Neural cell (in vitro differentiated cells): ENCODE data around the gene IKZF2. TPM values are rescaled to one million over a fixed set of nuclear protein-coding genes. Genes with fewer than 3 reads are reported as not detected.

Experiments
- H2AFZ ChIP-seq: fragments of 200-600, 300-800 bp; sonication (generic), shearing (Covaris generic); 2 replicates; pipeline ENCODE4 v1.6.0; 2014; ENCODE audit warnings: low read depth, mild to moderate bottlenecking, antibody characterized with exemption, low read length, moderate library complexity
- H3F3A ChIP-seq: fragments of 200-600 bp; shearing (Covaris generic); 2 replicates; pipeline ENCODE4 v1.6.1; 2016; ENCODE audit warnings: mild to moderate bottlenecking, moderate library complexity, mixed read lengths, antibody characterized with exemption, low read length; ENCODE audit not compliant: insufficient read depth, poor library complexity, severe bottlenecking
- H3K27ac ChIP-seq: fragments of 200-600, 300-800 bp; sonication (generic), shearing (Covaris generic); 2 replicates; pipeline ENCODE4 v1.5.1; 2014; ENCODE audit warnings: mild to moderate bottlenecking, low read length, moderate library complexity
- H3K27me3 ChIP-seq: fragments of 300-800, 200-600 bp; sonication (generic), shearing (Covaris generic); 2 replicates; pipeline ENCODE4 v1.6.0; 2014; ENCODE audit warnings: mild to moderate bottlenecking, low read depth, low read length, moderate library complexity; ENCODE audit not compliant: insufficient read depth
- H3K36me3 ChIP-seq: fragments of 300-800, 200-600 bp; sonication (generic), shearing (Covaris generic); 2 replicates; pipeline ENCODE4 v1.5.1; 2014; ENCODE audit warnings: mild to moderate bottlenecking, antibody characterized with exemption, low read length, moderate library complexity; ENCODE audit not compliant: insufficient read depth
- H3K4me2 ChIP-seq: fragments of 300-800, 200-600 bp; sonication (generic), shearing (Covaris generic); 2 replicates; pipeline ENCODE4 v1.6.0; 2014; ENCODE audit warnings: mild to moderate bottlenecking, low read length
- H3K4me3 ChIP-seq: fragments of 300-800, 200-600 bp; sonication (generic), shearing (Covaris generic); 2 replicates; pipeline ENCODE4 v1.5.1; 2014; ENCODE audit warnings: mild to moderate bottlenecking, low read length, moderate library complexity
- H3K79me2 ChIP-seq: fragments of 200-600 bp; shearing (Covaris generic); replicated peaks from 2 replicates; pipeline ENCODE4 v1.6.0; 2014; ENCODE audit warnings: mild to moderate bottlenecking, low read length, moderate library complexity; ENCODE audit not compliant: insufficient read depth
- H3K9ac ChIP-seq: fragments of 300-800, 200-600 bp; sonication (generic), shearing (Covaris generic); 2 replicates; pipeline ENCODE4 v1.6.1; 2016; ENCODE audit warnings: mild to moderate bottlenecking, low read length, mixed read lengths
- H3K9me2 ChIP-seq: fragments of 200-600 bp; shearing (Covaris generic); 2 replicates; pipeline ENCODE4 v1.6.1; 2016; ENCODE audit warnings: mild to moderate bottlenecking, low read length, mixed read lengths; ENCODE audit not compliant: insufficient read depth
- H3K9me3 ChIP-seq: fragments of 200-600, 300-800 bp; sonication (generic), shearing (Covaris generic); 2 replicates; pipeline ENCODE4 v1.6.1; 2016; ENCODE audit warnings: mild to moderate bottlenecking, mixed run types, low read length, moderate library complexity, mixed read lengths
- H4K20me1 ChIP-seq: fragments of 200-600 bp; shearing (Covaris generic); 2 replicates; pipeline ENCODE4 v1.6.1; 2016; ENCODE audit warnings: mild to moderate bottlenecking, mixed run types; ENCODE audit not compliant: insufficient read depth
- EP300 ChIP-seq: fragments of 450-650 bp; conservative IDR thresholded peaks from 2 replicates; pipeline ENCODE4 v1.6.1; 2014; ENCODE audit warnings: antibody characterized with exemption, mild to moderate bottlenecking, moderate library complexity; ENCODE audit not compliant: poor library complexity, severe bottlenecking
- EZH2 ChIP-seq: fragments of 200-600, 300-800 bp; shearing (Covaris generic), sonication (generic); IDR thresholded peaks from 2 replicates; pipeline ENCODE4 v1.6.1; 2014; ENCODE audit warnings: antibody characterized with exemption, low read length, borderline replicate concordance, mild to moderate bottlenecking; ENCODE audit not compliant: insufficient read depth, poor library complexity, severe bottlenecking
- MXI1 ChIP-seq: fragments of 450-650 bp; conservative IDR thresholded peaks from 2 replicates; pipeline ENCODE4 v1.6.1; 2014; ENCODE audit warnings: antibody characterized with exemption, mild to moderate bottlenecking; ENCODE audit not compliant: poor library complexity, severe bottlenecking
- POLR2AphosphoS5 ChIP-seq: IDR thresholded peaks from 2 replicates; pipeline ENCODE4 v1.6.1; 2012
- RAD21 ChIP-seq: fragments of 450-650 bp; conservative IDR thresholded peaks from 2 replicates; pipeline ENCODE4 v1.6.1; 2014; ENCODE audit warnings: antibody characterized with exemption, mild to moderate bottlenecking, moderate library complexity
- SMC3 ChIP-seq: fragments of 450-650 bp; conservative IDR thresholded peaks from 2 replicates; pipeline ENCODE4 v1.6.1; 2014; ENCODE audit warnings: antibody characterized with exemption, mild to moderate bottlenecking, moderate library complexity; ENCODE audit not compliant: poor library complexity
- TAF1 ChIP-seq: IDR thresholded peaks from 2 replicates; pipeline ENCODE4 v1.6.1; 2012; ENCODE audit warnings: low read depth
- polyA plus RNA-seq: library from polyadenylated mRNA; depleted of rRNA; stranded (reverse); fragments of >200 nt; gene quantifications from 2 replicates; pipeline ENCODE4 v1.2.3, GENCODE V29; 2014
- TF ChIP-seq, protein P1 (sequence below): fragments of 450-650 bp; IDR thresholded peaks from 2 replicates; pipeline ENCODE4 v1.5.1; 2014; ENCODE audit warnings: antibody characterized with exemption, mild to moderate bottlenecking, moderate library complexity; ENCODE audit not compliant: poor library complexity, severe bottlenecking
- TF ChIP-seq, protein P2 (sequence below): IDR thresholded peaks from 2 replicates; pipeline ENCODE4 v1.6.1; 2012; ENCODE audit warnings: borderline replicate concordance

Gene IKZF2
- polyA plus RNA-seq, 1 donor from 2014 or later, result 5.6 TPM

DNA sequence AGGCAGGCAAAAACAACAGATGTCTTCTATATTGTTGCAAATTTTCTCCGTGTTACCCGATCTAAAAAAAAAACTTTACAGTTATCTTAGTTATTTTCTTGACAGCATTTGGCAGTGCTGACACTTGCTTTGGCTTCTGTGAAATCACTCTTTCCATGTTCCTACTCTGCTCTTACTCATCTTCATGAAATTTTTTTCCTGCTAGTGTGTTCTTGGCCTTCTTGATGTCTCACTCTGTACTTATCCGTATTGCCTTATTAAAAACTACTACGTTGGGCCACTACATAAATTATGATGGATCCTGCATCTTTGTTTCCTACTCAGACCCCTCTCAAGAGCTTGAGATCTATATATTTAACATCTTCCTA, 134.4 kb downstream of the IKZF2 start:
- no peak overlapping the region for H3K4me2 ChIP-seq
- H4K20me1 ChIP-seq, result no peaks in the 10 kb centered on the region
- H3K9ac ChIP-seq, result no peak overlapping the region
- TF ChIP-seq, protein P1, sequence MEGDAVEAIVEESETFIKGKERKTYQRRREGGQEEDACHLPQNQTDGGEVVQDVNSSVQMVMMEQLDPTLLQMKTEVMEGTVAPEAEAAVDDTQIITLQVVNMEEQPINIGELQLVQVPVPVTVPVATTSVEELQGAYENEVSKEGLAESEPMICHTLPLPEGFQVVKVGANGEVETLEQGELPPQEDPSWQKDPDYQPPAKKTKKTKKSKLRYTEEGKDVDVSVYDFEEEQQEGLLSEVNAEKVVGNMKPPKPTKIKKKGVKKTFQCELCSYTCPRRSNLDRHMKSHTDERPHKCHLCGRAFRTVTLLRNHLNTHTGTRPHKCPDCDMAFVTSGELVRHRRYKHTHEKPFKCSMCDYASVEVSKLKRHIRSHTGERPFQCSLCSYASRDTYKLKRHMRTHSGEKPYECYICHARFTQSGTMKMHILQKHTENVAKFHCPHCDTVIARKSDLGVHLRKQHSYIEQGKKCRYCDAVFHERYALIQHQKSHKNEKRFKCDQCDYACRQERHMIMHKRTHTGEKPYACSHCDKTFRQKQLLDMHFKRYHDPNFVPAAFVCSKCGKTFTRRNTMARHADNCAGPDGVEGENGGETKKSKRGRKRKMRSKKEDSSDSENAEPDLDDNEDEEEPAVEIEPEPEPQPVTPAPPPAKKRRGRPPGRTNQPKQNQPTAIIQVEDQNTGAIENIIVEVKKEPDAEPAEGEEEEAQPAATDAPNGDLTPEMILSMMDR, result no peak
- TF ChIP-seq, protein P2, sequence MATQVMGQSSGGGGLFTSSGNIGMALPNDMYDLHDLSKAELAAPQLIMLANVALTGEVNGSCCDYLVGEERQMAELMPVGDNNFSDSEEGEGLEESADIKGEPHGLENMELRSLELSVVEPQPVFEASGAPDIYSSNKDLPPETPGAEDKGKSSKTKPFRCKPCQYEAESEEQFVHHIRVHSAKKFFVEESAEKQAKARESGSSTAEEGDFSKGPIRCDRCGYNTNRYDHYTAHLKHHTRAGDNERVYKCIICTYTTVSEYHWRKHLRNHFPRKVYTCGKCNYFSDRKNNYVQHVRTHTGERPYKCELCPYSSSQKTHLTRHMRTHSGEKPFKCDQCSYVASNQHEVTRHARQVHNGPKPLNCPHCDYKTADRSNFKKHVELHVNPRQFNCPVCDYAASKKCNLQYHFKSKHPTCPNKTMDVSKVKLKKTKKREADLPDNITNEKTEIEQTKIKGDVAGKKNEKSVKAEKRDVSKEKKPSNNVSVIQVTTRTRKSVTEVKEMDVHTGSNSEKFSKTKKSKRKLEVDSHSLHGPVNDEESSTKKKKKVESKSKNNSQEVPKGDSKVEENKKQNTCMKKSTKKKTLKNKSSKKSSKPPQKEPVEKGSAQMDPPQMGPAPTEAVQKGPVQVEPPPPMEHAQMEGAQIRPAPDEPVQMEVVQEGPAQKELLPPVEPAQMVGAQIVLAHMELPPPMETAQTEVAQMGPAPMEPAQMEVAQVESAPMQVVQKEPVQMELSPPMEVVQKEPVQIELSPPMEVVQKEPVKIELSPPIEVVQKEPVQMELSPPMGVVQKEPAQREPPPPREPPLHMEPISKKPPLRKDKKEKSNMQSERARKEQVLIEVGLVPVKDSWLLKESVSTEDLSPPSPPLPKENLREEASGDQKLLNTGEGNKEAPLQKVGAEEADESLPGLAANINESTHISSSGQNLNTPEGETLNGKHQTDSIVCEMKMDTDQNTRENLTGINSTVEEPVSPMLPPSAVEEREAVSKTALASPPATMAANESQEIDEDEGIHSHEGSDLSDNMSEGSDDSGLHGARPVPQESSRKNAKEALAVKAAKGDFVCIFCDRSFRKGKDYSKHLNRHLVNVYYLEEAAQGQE, result no peak
- no peak for TF ChIP-seq EZH2
- no peak for TF ChIP-seq POLR2AphosphoS5
- H3K27me3 ChIP-seq, result no peaks in the 10 kb centered on the region
- H3F3A ChIP-seq, result no peaks in the 10 kb centered on the region
- no peak overlapping the region for H3K27ac ChIP-seq
- no peak overlapping the region for H3K4me3 ChIP-seq
- H3K36me3 ChIP-seq, result no peaks in the 10 kb centered on the region
- no peaks in the 10 kb centered on the region for H3K79me2 ChIP-seq
- no peaks in the 10 kb centered on the region for H3K9me2 ChIP-seq
- H3K9me3 ChIP-seq, result no peaks in the 10 kb centered on the region
- H2AFZ ChIP-seq, result no peak overlapping the region

DNA sequence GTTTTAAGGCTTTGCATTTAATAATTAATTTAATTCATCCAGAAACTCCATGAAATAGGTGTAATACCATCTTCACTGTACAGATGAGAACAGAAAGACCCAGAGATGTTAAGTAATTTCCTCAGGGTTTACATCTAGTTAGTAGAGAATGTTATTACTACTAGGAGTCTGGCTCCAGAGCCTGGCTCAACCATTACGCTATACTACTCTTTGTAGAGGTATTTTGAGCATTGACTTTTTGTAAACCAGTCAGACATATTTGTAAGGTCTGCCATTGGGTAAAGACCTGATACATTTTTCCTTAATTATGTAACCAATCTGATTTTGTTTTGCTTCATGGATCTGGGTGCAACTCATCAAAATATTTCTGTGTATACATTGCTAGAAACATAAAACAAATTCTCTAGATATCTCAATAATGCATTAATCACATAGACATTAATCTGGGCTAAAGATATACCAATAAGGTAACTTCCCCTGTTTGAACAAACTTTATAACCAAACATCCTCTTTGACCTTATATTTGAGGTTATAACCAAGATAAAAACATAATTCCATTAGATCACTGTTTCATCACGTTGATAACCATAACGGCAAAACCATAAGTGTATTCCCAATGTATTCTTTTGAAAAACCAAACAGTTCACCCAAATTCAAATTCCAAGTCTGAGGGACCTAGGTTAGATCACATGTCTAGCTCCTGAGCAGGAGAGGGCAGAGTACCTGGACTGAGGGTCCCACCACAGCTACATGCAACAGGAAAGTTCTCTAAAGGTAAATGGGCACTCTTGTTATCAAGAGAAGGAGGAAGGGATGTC, 135.0 kb downstream of the IKZF2 start:
- Histone ChIP-seq H4K20me1 (no peaks in the 10 kb centered on the region), H3K36me3 (no peaks in the 10 kb centered on the region), H3K27me3 (no peaks in the 10 kb centered on the region), H3K9me3 (no peaks in the 10 kb centered on the region), H3K9ac (no peak overlapping the region), H2AFZ (no peak overlapping the region), H3F3A (no peaks in the 10 kb centered on the region), H3K4me3 (no peak overlapping the region), H3K9me2 (no peaks in the 10 kb centered on the region), H3K79me2 (no peaks in the 10 kb centered on the region), H3K4me2 (no peak overlapping the region), H3K27ac (no peak overlapping the region)
- TF ChIP-seq, protein P1, result no peak
- TF ChIP-seq SMC3, result no peak
- TF ChIP-seq EP300, result no peak
- no peak for TF ChIP-seq POLR2AphosphoS5
- no peak for TF ChIP-seq EZH2
- TF ChIP-seq TAF1, result no peak
- no peak for TF ChIP-seq MXI1
- no peak for TF ChIP-seq RAD21
- TF ChIP-seq, protein P2, result no peak
